H1 (cell line): ENCODE measurements around the gene AQP10. TPM values are rescaled to one million over a fixed set of nuclear protein-coding genes. Genes with fewer than 3 reads are reported as not detected.
"Not testable (repeated sequence)": the region's sequence is repeated elsewhere in the genome, so short reads cannot be mapped to it uniquely, and the experiment has no call there.

ENCODE experiments used
- CTCF ChIA-PET: fragments of 300-600 bp; sonication (Branson Sonifier 250); formaldehyde crosslinking; loops from one replicate; lab custom pipeline; 2021; ENCODE audit not compliant: partially characterized antibody; lab: Charles Lee
- POLR2A ChIA-PET: fragments of 300-600 bp; sonication (Branson Sonifier 250); formaldehyde crosslinking; loops from one replicate; lab custom pipeline; 2021; ENCODE audit warnings: inconsistent platforms; ENCODE audit not compliant: partially characterized antibody; lab: Charles Lee
- DNase-seq, 2 experiments: peaks; one replicate each; pipeline versions ENCODE4 v3.0.0 to v3.0.0-alpha.2; 2010 to 2022; ENCODE audit warnings: low spot score in 2 of 2, low read depth in 1 of 2, mixed read lengths in 1 of 2
- FAIRE-seq: peaks from 2 replicates; lab custom pipeline; 2011; peaks lifted over from hg19 to GRCh38; lab: Jason Lieb, UNC
- H2AFZ ChIP-seq: 2 replicates; pipeline ENCODE4 v1.8.1; 2012; ENCODE audit warnings: low read length, inconsistent platforms
- H2AK5ac ChIP-seq: 2 replicates; pipeline ENCODE4 v1.6.1; 2013; ENCODE audit warnings: low read depth, low read length
- H2BK120ac ChIP-seq: replicated peaks from 2 replicates; pipeline ENCODE3; 2013; ENCODE audit warnings: low read depth, low read length, inconsistent platforms
- H2BK12ac ChIP-seq: 2 replicates; pipeline ENCODE4 v1.6.1; 2013; ENCODE audit warnings: low read depth, low read length
- H2BK15ac ChIP-seq: 2 replicates; pipeline ENCODE4 v1.6.1; 2013; ENCODE audit warnings: low read length
- H2BK20ac ChIP-seq: 2 replicates; pipeline ENCODE4 v1.6.1; 2013; ENCODE audit warnings: low read length
- H2BK5ac ChIP-seq: 2 replicates; pipeline ENCODE4 v1.6.1; 2013; ENCODE audit warnings: low read depth, low read length
- H3K14ac ChIP-seq: 2 replicates; pipeline ENCODE4 v1.6.1; 2013; ENCODE audit warnings: inconsistent platforms; ENCODE audit not compliant: insufficient read length
- H3K18ac ChIP-seq: 2 replicates; pipeline ENCODE4 v1.6.1; 2013; ENCODE audit warnings: low read length; ENCODE audit errors: extremely low read depth
- H3K23ac ChIP-seq: 2 replicates; pipeline ENCODE4 v1.6.1; 2013; ENCODE audit warnings: inconsistent platforms; ENCODE audit not compliant: insufficient read length
- H3K23me2 ChIP-seq: 2 replicates; pipeline ENCODE4 v1.6.1; 2013; ENCODE audit warnings: low read depth, low read length
- H3K27ac ChIP-seq: 2 replicates; pipeline ENCODE4 v1.6.1; 2011; ENCODE audit warnings: low read depth, low read length, inconsistent platforms
- H3K27me3 ChIP-seq, 4 experiments: replicated peaks in 1 of 4; 1 replicate in 1 of 4; 2 replicates in 3 of 4; pipeline versions ENCODE4 v1.6.1 to v1.8.1; 2011 to 2013; ENCODE audit warnings: low read length in 3 of 4, mild to moderate bottlenecking in 3 of 4, inconsistent platforms in 2 of 4, mixed read lengths in 2 of 4, moderate library complexity in 1 of 4; ENCODE audit not compliant: control insufficient read depth in 3 of 4, insufficient read depth in 3 of 4; ENCODE audit errors: extremely low read depth in 1 of 4
- H3K36me3 ChIP-seq, 4 experiments: 2 replicates each; pipeline versions ENCODE4 v1.6.1 to v1.8.1; 2011 to 2013; ENCODE audit warnings: mild to moderate bottlenecking in 4 of 4, low read length in 3 of 4, moderate library complexity in 2 of 4, control low read depth in 1 of 4, inconsistent platforms in 1 of 4; ENCODE audit not compliant: insufficient read depth in 4 of 4, control insufficient read depth in 2 of 4
- H3K4ac ChIP-seq: replicated peaks from 2 replicates; pipeline ENCODE3; 2013; ENCODE audit warnings: low read length, low read depth, mixed read lengths, inconsistent platforms; ENCODE audit not compliant: insufficient read length
- H3K4me1 ChIP-seq, 4 experiments: replicated peaks in 1 of 4; 1 replicate in 1 of 4; 2 replicates in 3 of 4; pipeline versions ENCODE4 v1.6.1 to v1.8.1; 2011 to 2013; ENCODE audit warnings: low read length in 3 of 4, inconsistent platforms in 2 of 4, mixed read lengths in 1 of 4; ENCODE audit not compliant: insufficient read depth in 4 of 4, control insufficient read depth in 3 of 4
- H3K4me2 ChIP-seq, 2 experiments: 2 replicates each; pipeline versions ENCODE4 v1.6.1 to v1.8.1; 2011 to 2013; ENCODE audit warnings: low read depth in 2 of 2, low read length in 2 of 2, control low read depth in 1 of 2, inconsistent platforms in 1 of 2, mild to moderate bottlenecking in 1 of 2; ENCODE audit not compliant: insufficient read depth in 1 of 2
- H3K4me3 ChIP-seq, 4 experiments: fragments of 200-600, 300-600 bp in 1 of 4; sonication (generic), shearing (Covaris generic), sonication (Bioruptor Twin) in 1 of 4; 2 replicates each; pipeline versions ENCODE4 v1.5.1 to v1.8.1; 2011 to 2016; ENCODE audit warnings: low read length in 4 of 4, low read depth in 3 of 4, control low read depth in 2 of 4, inconsistent platforms in 2 of 4, mild to moderate bottlenecking in 2 of 4, mixed read lengths in 1 of 4, moderate library complexity in 1 of 4; ENCODE audit not compliant: insufficient read depth in 2 of 4; ENCODE audit errors: extremely low read depth in 1 of 4
- H3K56ac ChIP-seq: replicated peaks from 2 replicates; pipeline ENCODE3; 2013; ENCODE audit warnings: low read depth, mild to moderate bottlenecking, mixed read lengths, low read length, inconsistent platforms; ENCODE audit not compliant: insufficient read length
- H3K79me1 ChIP-seq: 2 replicates; pipeline ENCODE4 v1.6.1; 2013; ENCODE audit warnings: low read depth, low read length, control low read depth
- H3K79me2 ChIP-seq, 2 experiments: 2 replicates each; pipeline versions ENCODE4 v1.6.1 to v1.8.1; 2012 to 2013; ENCODE audit warnings: low read length in 2 of 2, mild to moderate bottlenecking in 2 of 2, inconsistent platforms in 1 of 2; ENCODE audit not compliant: insufficient read depth in 2 of 2, control insufficient read depth in 1 of 2
- H3K9ac ChIP-seq, 4 experiments: replicated peaks in 1 of 4; 1 replicate in 1 of 4; 2 replicates in 3 of 4; pipeline versions ENCODE4 v1.6.1 to v1.8.1; 2011 to 2013; ENCODE audit warnings: low read depth in 3 of 4, low read length in 3 of 4, control low read depth in 2 of 4, mild to moderate bottlenecking in 2 of 4, moderate library complexity in 2 of 4, inconsistent platforms in 1 of 4; ENCODE audit errors: extremely low read depth in 1 of 4
- H3K9me3 ChIP-seq, 2 experiments: 2 replicates each; pipeline versions ENCODE4 v1.6.1 to v1.8.1; 2012 to 2013; ENCODE audit warnings: mild to moderate bottlenecking in 2 of 2, moderate library complexity in 2 of 2, control low read depth in 1 of 2, inconsistent platforms in 1 of 2, low read depth in 1 of 2, low read length in 1 of 2, mixed read lengths in 1 of 2; ENCODE audit not compliant: insufficient read depth in 2 of 2
- H4K20me1 ChIP-seq, 2 experiments: replicated peaks in 1 of 2; 2 replicates each; pipeline versions ENCODE3 to v1.8.1; 2011 to 2013; ENCODE audit warnings: inconsistent platforms in 2 of 2, low read length in 2 of 2, mild to moderate bottlenecking in 1 of 2; ENCODE audit not compliant: insufficient read depth in 2 of 2, control insufficient read depth in 1 of 2
- H4K5ac ChIP-seq: 2 replicates; pipeline ENCODE4 v1.6.1; 2013; ENCODE audit warnings: low read length, low read depth, mixed read lengths, inconsistent platforms; ENCODE audit not compliant: insufficient read length
- H4K8ac ChIP-seq: 2 replicates; pipeline ENCODE4 v1.8.0; 2013; ENCODE audit warnings: mild to moderate bottlenecking, moderate library complexity, low read length, inconsistent platforms; ENCODE audit not compliant: insufficient read depth; ENCODE audit errors: extremely low read depth
- H4K91ac ChIP-seq: replicated peaks from 2 replicates; pipeline ENCODE3; 2013; ENCODE audit warnings: low read length, mixed read lengths, inconsistent platforms; ENCODE audit not compliant: insufficient read length
- WGBS, 2 experiments: shearing (Covaris generic) in 1 of 2; methylation state at CpG; one replicate each; pipeline versions ENCODE4 v1.1.6 to v1.1.7; 2013 to 2015; ENCODE audit warnings: low lambda C conversion rate in 2 of 2, mixed read lengths in 2 of 2, inconsistent platforms in 1 of 2, low coverage in 1 of 2, missing lambda C conversion rate in 1 of 2; ENCODE audit not compliant: insufficient replicate concordance in 2 of 2, insufficient coverage in 1 of 2, insufficient read length in 1 of 2; ENCODE audit errors: extremely low coverage in 1 of 2, missing lambda C conversion rate in 1 of 2; 5-methylcytosine and 5-hydroxymethylcytosine counted together
- polyA plus RNA-seq, 7 experiments: library from polyadenylated mRNA; depleted of rRNA in 3 of 7; stranded (reverse) in 5 of 7; unstranded in 2 of 7; fragments of >200 nt in 5 of 7; fragments of 200-250 nt in 2 of 7; gene quantifications; 1 replicate in 5 of 7; 2 replicates in 1 of 7; 4 replicates in 1 of 7; pipeline versions ENCODE4 v1.2.1 to v1.2.3, GENCODE V29; 2011 to 2013; ENCODE audit warnings: missing spikeins in 2 of 7, mixed read lengths in 2 of 7
- total RNA-seq: library from RNA; stranded (reverse); fragmentation: NEBNext Ultra II Directional; extraction: Animal tissue kit (Norgen Biotek cat#: 25700); gene quantifications from 2 replicates; pipeline ENCODE4 v1.2.1, GENCODE V29; 2021

AQP10 gene
- total and polyA plus RNA-seq, 2 of the 8 experiments (the other 6 are each of a cell fraction or from before 2014, with no cell fraction given): not detected

- not testable (repeated sequence) for H3K27me3 ChIP-seq
- CTCF ChIA-PET: interaction anchor here (7.8 kb wide), 1 partner anchor 15 kb away, joined by 45 read pairs; the partner anchor contains the start of gene ATP8B2
Measured at GRCh38 chr1:154309136-154309535, 11.8 kb upstream of the AQP10 start.

More at GRCh38 chr1:154309136-154309535, 11.8 kb upstream of the AQP10 start:
- FAIRE-seq, H2BK15ac ChIP-seq, H3K79me1 ChIP-seq, H2AFZ ChIP-seq, H3K23me2 ChIP-seq, H4K91ac ChIP-seq, H3K14ac ChIP-seq, H4K8ac ChIP-seq, POLR2A ChIA-PET, H2AK5ac ChIP-seq, H3K9me3 ChIP-seq, H3K4me1 ChIP-seq, H3K4me3 ChIP-seq, H3K23ac ChIP-seq, H3K4ac ChIP-seq, H3K36me3 ChIP-seq, DNase-seq, H4K20me1 ChIP-seq, H3K18ac ChIP-seq, H2BK120ac ChIP-seq, H3K9ac ChIP-seq, H2BK5ac ChIP-seq, H2BK12ac ChIP-seq, H3K79me2 ChIP-seq, H3K56ac ChIP-seq, H3K27ac ChIP-seq, H3K4me2 ChIP-seq, H2BK20ac ChIP-seq, H4K5ac ChIP-seq: not testable (repeated sequence)
- WGBS, 2 experiments: 87% methylated on average over 7 of the region's 7 CpGs; no CpG with 5 or more reads in 1 of the 2 experiments
